ENCODE results near the gene MAP1S. TPM values are rescaled to one million over a fixed set of nuclear protein-coding genes. Genes with fewer than 3 reads are reported as not detected.

Gene MAP1S
- total RNA-seq, 4 donors from 2014 or later, result 20.0 to 61.5 (median 35.1) TPM

DNA sequence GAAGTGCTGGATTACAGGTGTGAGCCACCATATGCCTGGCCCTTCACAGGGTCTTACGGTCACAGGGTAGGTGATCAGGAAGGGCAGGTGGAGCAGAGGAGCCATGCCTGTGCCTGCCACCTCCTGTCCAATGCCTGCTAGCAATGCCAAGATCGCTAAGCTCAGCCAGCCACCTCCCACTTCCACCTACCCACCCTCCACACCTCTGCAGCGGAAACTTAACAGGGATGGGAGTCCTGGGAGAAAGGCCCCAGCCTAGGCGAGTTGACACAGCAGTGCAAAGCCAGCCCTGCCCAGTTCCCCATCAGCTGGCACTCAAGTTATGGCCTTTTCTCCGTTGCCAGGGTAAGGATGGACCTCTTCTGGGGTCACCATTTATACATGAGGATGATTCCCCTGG lies 16.1 kb downstream of the MAP1S start:
- no peak for ATAC-seq
- Histone ChIP-seq H3K27ac (no peak overlapping the region), H3K9me3 (no peaks in the 10 kb centered on the region), H3K36me3 (peaks cover 0 to 62% of the 10 kb centered on the region in 2 donors), H3K4me1 (no peaks in the 10 kb centered on the region), H3K4me3 (no peak overlapping the region), H3K27me3 (no peaks in the 10 kb centered on the region)
- no peak for TF ChIP-seq POLR2A (IDR thresholded peaks at IDR 0.05)
- TF ChIP-seq, protein P1, sequence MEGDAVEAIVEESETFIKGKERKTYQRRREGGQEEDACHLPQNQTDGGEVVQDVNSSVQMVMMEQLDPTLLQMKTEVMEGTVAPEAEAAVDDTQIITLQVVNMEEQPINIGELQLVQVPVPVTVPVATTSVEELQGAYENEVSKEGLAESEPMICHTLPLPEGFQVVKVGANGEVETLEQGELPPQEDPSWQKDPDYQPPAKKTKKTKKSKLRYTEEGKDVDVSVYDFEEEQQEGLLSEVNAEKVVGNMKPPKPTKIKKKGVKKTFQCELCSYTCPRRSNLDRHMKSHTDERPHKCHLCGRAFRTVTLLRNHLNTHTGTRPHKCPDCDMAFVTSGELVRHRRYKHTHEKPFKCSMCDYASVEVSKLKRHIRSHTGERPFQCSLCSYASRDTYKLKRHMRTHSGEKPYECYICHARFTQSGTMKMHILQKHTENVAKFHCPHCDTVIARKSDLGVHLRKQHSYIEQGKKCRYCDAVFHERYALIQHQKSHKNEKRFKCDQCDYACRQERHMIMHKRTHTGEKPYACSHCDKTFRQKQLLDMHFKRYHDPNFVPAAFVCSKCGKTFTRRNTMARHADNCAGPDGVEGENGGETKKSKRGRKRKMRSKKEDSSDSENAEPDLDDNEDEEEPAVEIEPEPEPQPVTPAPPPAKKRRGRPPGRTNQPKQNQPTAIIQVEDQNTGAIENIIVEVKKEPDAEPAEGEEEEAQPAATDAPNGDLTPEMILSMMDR (IDR thresholded peaks at IDR 0.05 in 4 of 5, conservative IDR thresholded peaks at IDR 0.05 in 1 of 5), result no peak
- intact Hi-C loops (cut with DNase I; ENCODE audit: low total_unique reads) (no loop called here), in situ Hi-C loops (cut with MboI; ENCODE audit: low sequenced_read_pairs in 4 of 4) (no loop called here)
- DNase-seq, result no peak

DNA sequence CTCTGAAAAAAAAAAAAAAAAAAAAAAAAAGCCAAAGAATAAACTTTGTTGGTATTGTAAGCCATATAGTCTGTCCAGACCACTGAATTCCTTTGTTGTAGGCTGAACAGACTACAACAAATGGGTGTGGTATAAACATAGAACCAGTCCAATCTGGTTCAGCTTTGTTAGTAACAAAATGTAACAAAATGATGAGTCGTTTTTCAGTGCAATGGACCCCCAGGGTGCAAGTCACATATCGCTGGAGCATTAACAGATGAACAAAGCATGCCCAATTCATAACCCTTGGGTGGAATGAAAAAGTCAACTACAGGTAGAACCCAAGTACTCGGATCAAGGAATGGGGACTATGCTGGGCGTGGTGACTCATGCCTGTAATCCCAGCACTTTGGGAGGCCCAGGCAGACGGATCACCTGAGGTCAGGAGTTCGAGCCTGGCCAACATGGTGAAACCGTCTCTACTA lies 18.4 kb downstream of the MAP1S start:
- TF ChIP-seq, protein P1 (IDR thresholded peaks at IDR 0.05 in 4 of 5, conservative IDR thresholded peaks at IDR 0.05 in 1 of 5), result no peak
- TF ChIP-seq POLR2A (IDR thresholded peaks at IDR 0.05), result no peak
- Histone ChIP-seq H3K4me3 (no peak overlapping the region), H3K27ac (no peak overlapping the region), H3K9me3 (no peaks in the 10 kb centered on the region), H3K36me3 (peaks cover 0 to 39% of the 10 kb centered on the region in 2 donors), H3K27me3 (no peaks in the 10 kb centered on the region), H3K4me1 (no peaks in the 10 kb centered on the region)
- intact Hi-C loops (cut with DNase I; ENCODE audit: low total_unique reads) (no loop called here), in situ Hi-C loops (cut with MboI; ENCODE audit: low sequenced_read_pairs in 4 of 4) (no loop called here)
- no peak for DNase-seq
- no peak for ATAC-seq

DNA sequence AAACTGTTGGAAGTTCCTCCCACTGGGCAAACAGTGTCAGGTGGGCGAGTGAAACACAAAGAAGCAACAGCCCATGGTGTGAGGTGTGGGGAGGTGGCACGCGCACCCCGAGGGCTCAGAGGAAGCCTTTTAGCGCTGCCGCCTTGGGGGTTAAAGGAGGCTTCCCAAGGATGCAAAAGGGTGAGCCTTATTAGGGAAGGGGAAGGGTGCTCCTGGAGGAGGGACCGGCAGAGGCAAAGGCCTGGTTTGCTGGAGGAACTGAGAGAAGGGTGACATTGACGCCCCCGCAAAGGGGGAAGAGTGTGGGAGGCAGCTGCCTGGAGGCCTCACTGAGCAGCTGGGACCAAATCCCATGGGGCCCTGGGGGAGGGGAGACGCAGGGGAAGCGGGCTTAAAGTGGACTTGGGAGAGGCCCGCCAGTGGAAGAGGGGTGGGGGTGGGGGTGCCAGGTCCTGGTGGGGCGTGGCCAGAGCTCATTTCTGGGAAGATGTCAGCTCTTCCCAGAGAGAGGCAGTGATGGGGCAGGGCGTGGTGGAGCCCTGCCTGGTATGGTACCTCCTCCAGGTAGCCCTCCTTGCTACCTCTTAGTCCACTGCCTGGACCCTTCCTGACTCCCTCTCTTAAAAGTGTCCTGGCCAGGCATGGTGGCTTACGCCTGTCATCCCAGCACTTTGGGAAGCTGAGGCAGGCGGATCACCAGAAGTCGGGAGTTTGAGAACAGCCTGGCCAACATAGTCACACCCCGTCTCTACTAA lies 20.0 kb downstream of the MAP1S start:
- in situ Hi-C loops (cut with MboI; ENCODE audit: low sequenced_read_pairs in 4 of 4) (no loop called here), intact Hi-C loops (cut with DNase I; ENCODE audit: low total_unique reads) (no loop called here)
- no peaks in the 10 kb centered on the region for H3K27me3 ChIP-seq
- no peak overlapping the region for H3K4me3 ChIP-seq
- no peak for ATAC-seq
- no peak for DNase-seq
- H3K4me1 ChIP-seq, result no peaks in the 10 kb centered on the region
- peaks cover 0 to 23% of the 10 kb centered on the region in 2 donors for H3K36me3 ChIP-seq
- no peak overlapping the region for H3K27ac ChIP-seq
- TF ChIP-seq, protein P1 (IDR thresholded peaks at IDR 0.05 in 4 of 5, conservative IDR thresholded peaks at IDR 0.05 in 1 of 5), result no peak
- TF ChIP-seq POLR2A (IDR thresholded peaks at IDR 0.05), result no peak
- no peaks in the 10 kb centered on the region for H3K9me3 ChIP-seq

DNA sequence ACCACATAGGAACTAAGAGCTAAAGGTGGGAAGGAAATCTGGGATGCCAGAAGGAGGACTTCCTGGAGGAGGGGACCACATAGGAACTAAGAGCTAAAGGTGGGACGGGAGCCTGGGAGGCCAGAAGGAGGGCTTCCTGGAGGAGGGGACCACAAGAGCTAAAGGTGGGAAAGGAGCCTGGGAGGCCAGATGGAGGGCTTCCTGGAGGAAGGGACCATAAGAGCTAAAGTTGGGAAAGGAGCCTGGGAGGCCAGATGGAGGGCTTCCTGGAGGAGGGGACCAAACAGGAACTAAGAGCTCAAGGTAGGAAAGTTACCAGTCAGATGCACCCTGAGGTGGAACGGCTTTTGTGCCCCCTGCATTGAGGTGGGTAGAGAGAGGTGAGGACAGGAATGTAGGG lies 22.2 kb downstream of the MAP1S start:
- DNase-seq (no peak), ATAC-seq (no peak)
- Histone ChIP-seq H3K4me3 (no peak overlapping the region), H3K36me3 (peaks cover 0 to 7% of the 10 kb centered on the region in 2 donors), H3K27ac (no peak overlapping the region), H3K9me3 (no peaks in the 10 kb centered on the region), H3K27me3 (no peaks in the 10 kb centered on the region), H3K4me1 (no peaks in the 10 kb centered on the region)
- in situ Hi-C loops (cut with MboI; ENCODE audit: low sequenced_read_pairs in 4 of 4), result no loop called here
- no peak for TF ChIP-seq POLR2A (IDR thresholded peaks at IDR 0.05)
- TF ChIP-seq, protein P1 (IDR thresholded peaks at IDR 0.05 in 4 of 5, conservative IDR thresholded peaks at IDR 0.05 in 1 of 5), result no peak
- intact Hi-C loops (cut with DNase I; ENCODE audit: low total_unique reads), result no loop called here

Measured in gastrocnemius medialis (tissue), 4 donors.